SK-N-SH (cell line): ENCODE results near the gene MYL6B. TPM values are rescaled to one million over a fixed set of nuclear protein-coding genes. Genes with fewer than 3 reads are reported as not detected.

ENCODE experiments used
- CTCF ChIA-PET: fragments of 300-600, 350-600 bp; formaldehyde crosslinking; extraction: SDS; loops from one replicate; lab custom pipeline; 2021; lab: Yijun Ruan, JAX
- POLR2A ChIA-PET: fragments of 350-600 bp; sonication (Branson Sonifier 250); formaldehyde crosslinking; extraction: SDS; loops from one replicate; lab custom pipeline; 2020; ENCODE audit warnings: antibody characterized with exemption, inconsistent platforms; lab: Yijun Ruan, JAX
- DNase-seq: peaks from one replicate; pipeline ENCODE4 v3.0.0; 2012
- H2AFZ ChIP-seq: fragments of 200-600 bp; sonication (generic); 2 replicates; pipeline ENCODE4 v1.8.1; 2016; ENCODE audit warnings: antibody characterized with exemption, mild to moderate bottlenecking, low read depth
- H3F3A ChIP-seq: fragments of 200-600 bp; sonication (generic); replicated peaks from 2 replicates; pipeline ENCODE3; 2016; ENCODE audit warnings: antibody characterized with exemption, mild to moderate bottlenecking; ENCODE audit not compliant: insufficient read depth
- H3K27ac ChIP-seq, 2 experiments: fragments of 200-500 bp in 1 of 2; fragments of 200-600 bp in 1 of 2; sonication (Bioruptor generic) in 1 of 2; sonication (generic), shearing (Covaris generic) in 1 of 2; 2 replicates each; pipeline versions ENCODE4 v1.5.1 to v1.6.1; 2014 to 2016; ENCODE audit warnings: low read depth in 2 of 2, inconsistent platforms in 1 of 2, low read length in 1 of 2, mild to moderate bottlenecking in 1 of 2, mixed read lengths in 1 of 2
- H3K27me3 ChIP-seq: fragments of 200-600 bp; sonication (generic), shearing (Covaris generic); 2 replicates; pipeline ENCODE4 v1.6.1; 2016; ENCODE audit warnings: mixed run types; ENCODE audit not compliant: insufficient read depth
- H3K36me3 ChIP-seq, 2 experiments: fragments of 200-500 bp in 1 of 2; fragments of 200-600 bp in 1 of 2; sonication (Bioruptor generic) in 1 of 2; sonication (generic) in 1 of 2; replicated peaks in 1 of 2; 2 replicates each; pipeline versions ENCODE3 to v1.5.1; 2014 to 2016; ENCODE audit warnings: low read length in 1 of 2, mild to moderate bottlenecking in 1 of 2; ENCODE audit not compliant: insufficient read depth in 2 of 2, control insufficient read depth in 1 of 2
- H3K4me1 ChIP-seq, 2 experiments: fragments of 200-500 bp in 1 of 2; fragments of 200-600 bp in 1 of 2; sonication (Bioruptor generic) in 1 of 2; sonication (generic), shearing (Covaris generic) in 1 of 2; 2 replicates each; pipeline versions ENCODE4 v1.5.1 to v1.6.1; 2014 to 2016; ENCODE audit warnings: low read depth in 1 of 2, low read length in 1 of 2, mixed run types in 1 of 2; ENCODE audit not compliant: insufficient read depth in 2 of 2, control insufficient read depth in 1 of 2
- H3K4me2 ChIP-seq: fragments of 200-600 bp; sonication (generic), shearing (Covaris generic); 2 replicates; pipeline ENCODE4 v1.6.1; 2017; ENCODE audit warnings: mixed run types
- H3K4me3 ChIP-seq, 2 experiments: fragments of 200-500 bp in 1 of 2; fragments of 200-600 bp in 1 of 2; sonication (Bioruptor generic) in 1 of 2; sonication (generic), shearing (Covaris generic) in 1 of 2; 2 replicates each; pipeline versions ENCODE4 v1.5.1 to v1.8.1; 2014 to 2016; ENCODE audit warnings: low read depth in 2 of 2, inconsistent platforms in 1 of 2, low read length in 1 of 2, mild to moderate bottlenecking in 1 of 2, mixed read lengths in 1 of 2, moderate library complexity in 1 of 2
- H3K79me2 ChIP-seq: fragments of 200-600 bp; sonication (generic); 2 replicates; pipeline ENCODE4 v1.8.1; 2017; ENCODE audit warnings: mild to moderate bottlenecking; ENCODE audit not compliant: insufficient read depth
- H3K9ac ChIP-seq: fragments of 200-600 bp; sonication (generic); 2 replicates; pipeline ENCODE4 v1.6.1; 2017; ENCODE audit warnings: mixed run types
- H3K9me2 ChIP-seq: fragments of 200-600 bp; sonication (generic); 2 replicates; pipeline ENCODE4 v1.6.1; 2017; ENCODE audit warnings: mixed run types
- H3K9me3 ChIP-seq: fragments of 200-600 bp; sonication (generic); 2 replicates; pipeline ENCODE4 v1.6.1; 2017; ENCODE audit warnings: mixed run types, mild to moderate bottlenecking, moderate library complexity
- H4K20me1 ChIP-seq: fragments of 200-600 bp; sonication (generic); 2 replicates; pipeline ENCODE4 v1.6.1; 2017; ENCODE audit warnings: mild to moderate bottlenecking, mixed run types; ENCODE audit not compliant: insufficient read depth
- CHD2 ChIP-seq: fragments of 150-350 bp; IDR thresholded peaks from 2 replicates; pipeline ENCODE4 v1.6.1; 2018; ENCODE audit warnings: low read length; ENCODE audit not compliant: partially characterized antibody
- EZH2phosphoT487 ChIP-seq: fragments of 200-600 bp; sonication (generic); IDR thresholded peaks from 2 replicates; pipeline ENCODE4 v1.6.1; 2017; ENCODE audit warnings: low read depth, mixed run types, mild to moderate bottlenecking, antibody characterized with exemption, moderate library complexity, borderline replicate concordance
- FOXM1 ChIP-seq: IDR thresholded peaks from 2 replicates; pipeline ENCODE4 v1.4.0; 2012; ENCODE audit warnings: low read depth, mild to moderate bottlenecking
- GABPA ChIP-seq: IDR thresholded peaks from 2 replicates; pipeline ENCODE4 v1.4.0; 2012; ENCODE audit warnings: low read depth, mild to moderate bottlenecking
- GATA2 ChIP-seq: sonication (generic); formaldehyde crosslinking; IDR thresholded peaks from 2 replicates; pipeline ENCODE4 v1.5.0; 2020; ENCODE audit warnings: mild to moderate bottlenecking, missing genetic modification reagents
- JUND ChIP-seq: IDR thresholded peaks from 2 replicates; pipeline ENCODE4 v1.4.0; 2012
- MEF2A ChIP-seq: IDR thresholded peaks from 2 replicates; pipeline ENCODE4 v1.4.0; 2012; ENCODE audit warnings: low read depth, borderline replicate concordance
- MXI1 ChIP-seq: IDR thresholded peaks from 2 replicates; pipeline ENCODE4 v1.6.1; 2012; ENCODE audit warnings: mild to moderate bottlenecking, low read depth, low read length, improper control_type of control experiment
- NFIC ChIP-seq: IDR thresholded peaks from 2 replicates; pipeline ENCODE4 v1.4.0; 2012; ENCODE audit warnings: borderline replicate concordance
- NRF1 ChIP-seq: IDR thresholded peaks from 2 replicates; pipeline ENCODE4 v1.6.1; 2012; ENCODE audit warnings: low read depth, mild to moderate bottlenecking, low read length
- POLR2AphosphoS5 ChIP-seq: IDR thresholded peaks from 2 replicates; pipeline ENCODE4 v1.6.1; 2012; ENCODE audit warnings: low read depth, low read length
- RAD21 ChIP-seq: IDR thresholded peaks from 2 replicates; pipeline ENCODE4 v1.6.1; 2012; ENCODE audit warnings: mild to moderate bottlenecking, low read length
- RCOR1 ChIP-seq: fragments of 150-350 bp; IDR thresholded peaks from 2 replicates; pipeline ENCODE4 v1.6.1; 2017; ENCODE audit warnings: antibody characterized with exemption, low read length
- RFX5 ChIP-seq: IDR thresholded peaks from 2 replicates; pipeline ENCODE4 v1.6.1; 2012; ENCODE audit warnings: mild to moderate bottlenecking, improper control_type of control experiment, low read length
- RXRA ChIP-seq: IDR thresholded peaks from 2 replicates; pipeline ENCODE4 v1.4.0; 2012; ENCODE audit warnings: low read depth, mild to moderate bottlenecking, borderline replicate concordance
- TAF1 ChIP-seq: IDR thresholded peaks from 2 replicates; pipeline ENCODE4 v1.6.1; 2012; ENCODE audit warnings: low read depth, mild to moderate bottlenecking, low read length, moderate library complexity, borderline replicate concordance
- TCF12 ChIP-seq: IDR thresholded peaks from 2 replicates; pipeline ENCODE4 v1.4.0; 2012
- TEAD4 ChIP-seq: IDR thresholded peaks from 2 replicates; pipeline ENCODE4 v1.4.0; 2012; ENCODE audit warnings: mild to moderate bottlenecking, borderline replicate concordance; ENCODE audit not compliant: insufficient read depth
- WGBS: methylation state at CpG from one replicate; pipeline ENCODE4 v1.1.6; 2017; ENCODE audit warnings: low lambda C conversion rate; 5-methylcytosine and 5-hydroxymethylcytosine counted together
- polyA plus RNA-seq, 3 experiments: library from polyadenylated mRNA; depleted of rRNA; stranded (reverse); fragments of >200 nt; gene quantifications; 2 replicates each; pipeline ENCODE4 v1.2.3, GENCODE V29; 2012
- TF ChIP-seq, protein P1 (sequence below): IDR thresholded peaks from 2 replicates; pipeline ENCODE4 v1.4.0; 2012; ENCODE audit warnings: low read depth, borderline replicate concordance
- TF ChIP-seq, protein P2 (sequence below): fragments of 150-350 bp; IDR thresholded peaks from 2 replicates; pipeline ENCODE4 v1.6.1; 2017; ENCODE audit warnings: antibody characterized with exemption, low read length, low read depth, borderline replicate concordance
- TF ChIP-seq, protein P3 (sequence below): IDR thresholded peaks from 2 replicates; pipeline ENCODE4; 2012

MYL6B gene
- polyA plus RNA-seq, 1 of the 3 experiments (the other 2 are of a cell fraction) = 234 TPM

DNA sequence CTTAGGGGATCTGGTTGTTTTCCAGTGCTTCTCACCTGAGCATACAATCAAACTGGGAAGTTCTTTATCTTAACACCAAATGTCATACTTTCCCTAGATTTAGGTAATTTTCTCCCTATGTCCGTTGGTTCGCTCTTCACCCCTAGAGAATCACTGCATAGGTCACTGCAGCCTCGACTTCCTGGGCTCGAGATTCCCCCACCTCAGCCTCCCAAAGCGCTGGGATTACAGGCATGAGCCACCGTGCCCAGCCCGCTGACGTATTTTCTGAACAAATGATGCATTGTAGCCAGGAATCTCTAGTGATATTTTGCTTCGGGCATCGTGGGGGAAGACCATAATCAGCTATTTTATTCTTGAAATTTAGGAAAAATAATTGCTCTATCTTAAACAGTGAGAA is 37.1 kb upstream of the MYL6B start:
- no peak for DNase-seq
- H2AFZ ChIP-seq = peak overlapping the region; percentile 96

DNA sequence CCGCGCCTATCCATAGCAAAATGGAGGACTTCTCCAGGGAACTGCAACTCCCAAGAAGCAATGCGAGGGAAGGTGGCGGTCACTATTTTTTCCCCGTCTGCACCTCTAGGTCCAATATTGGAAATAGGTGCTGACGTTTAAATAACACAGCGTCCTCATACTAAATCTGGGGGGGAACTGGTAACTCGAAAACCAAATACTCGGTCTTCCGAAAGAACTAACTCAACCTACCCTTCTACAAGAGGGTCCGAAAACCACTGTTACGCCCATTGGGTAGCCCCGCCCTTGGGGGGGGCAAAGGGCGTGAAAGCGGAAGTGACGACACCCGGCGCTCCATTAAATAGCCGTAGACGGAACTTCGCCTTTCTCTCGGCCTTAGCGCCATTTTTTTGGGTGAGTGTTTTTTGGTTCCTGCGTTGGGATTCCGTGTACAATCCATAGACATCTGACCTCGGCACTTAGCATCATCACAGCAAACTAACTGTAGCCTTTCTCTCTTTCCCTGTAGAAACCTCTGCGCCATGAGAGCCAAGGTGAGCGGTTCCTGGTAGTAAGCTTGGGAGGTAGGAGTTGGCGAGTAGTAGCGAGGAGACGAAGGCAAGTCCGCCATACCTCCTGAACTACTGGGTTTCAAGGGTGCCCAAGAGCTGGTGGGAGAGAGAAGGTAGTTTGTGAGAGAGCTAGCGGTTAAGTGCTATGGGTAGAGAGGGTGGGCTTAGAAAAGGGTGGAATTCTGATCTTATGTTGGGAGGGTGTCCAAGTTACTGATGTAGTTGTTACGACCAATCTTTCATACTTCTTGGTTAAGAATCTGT is 35.9 kb upstream of the MYL6B start, which contains the start of gene RPL41:
RPL41 (plus strand) TSS at position 367 of the 815 bp plus-strand sequence.
- Histone ChIP-seq H3F3A (peaks cover 45% of the 10 kb centered on the region), H3K4me1 (peaks cover 18 to 20% of the 10 kb centered on the region in 2 experiments; a peak in 3 of 4 replicates), H3K4me3 (peak within 1 kb of the TSS; percentile 89 to 94), H3K27ac (peak within 1 kb of the TSS; percentile 93 to 95), H3K79me2 (peaks cover 40% of the 10 kb centered on the region), H3K9ac (peak within 1 kb of the TSS; percentile 97), H4K20me1 (peaks cover 3% of the 10 kb centered on the region; the same call in 1 of the 2 replicates), H2AFZ (peak within 1 kb of the TSS; percentile 96), H3K9me3 (no peaks in the 10 kb centered on the region), H3K36me3 (peaks cover 28 to 40% of the 10 kb centered on the region in 2 experiments), H3K9me2 (no peaks in the 10 kb centered on the region), H3K4me2 (peak within 1 kb of the TSS; percentile 93), H3K27me3 (no peaks in the 10 kb centered on the region)
- DNase-seq = peak; percentile 80
- ChIA-PET POLR2A (interaction anchor here (0.6 to 2.5 kb wide), 10 partner anchors 9 to 1882 kb away, joined by 3 to 44 read pairs (median 4); partner anchors contain the start of genes ESYT1, IKZF4, PA2G4 and SMARCC2), CTCF (interaction anchor here (0.9 to 16.0 kb wide), 7 partner anchors 11 to 120 kb away, joined by 3 to 272 read pairs (median 8); partner anchors contain the start of genes ESYT1, PA2G4, SMARCC2 and SUOX)
- WGBS = under 1% methylated on average over 25 of the region's 34 CpGs
- peak; percentile 86 for TF ChIP-seq GABPA
- TF ChIP-seq, protein P1, sequence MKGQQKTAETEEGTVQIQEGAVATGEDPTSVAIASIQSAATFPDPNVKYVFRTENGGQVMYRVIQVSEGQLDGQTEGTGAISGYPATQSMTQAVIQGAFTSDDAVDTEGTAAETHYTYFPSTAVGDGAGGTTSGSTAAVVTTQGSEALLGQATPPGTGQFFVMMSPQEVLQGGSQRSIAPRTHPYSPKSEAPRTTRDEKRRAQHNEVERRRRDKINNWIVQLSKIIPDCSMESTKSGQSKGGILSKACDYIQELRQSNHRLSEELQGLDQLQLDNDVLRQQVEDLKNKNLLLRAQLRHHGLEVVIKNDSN = no peak
- TF ChIP-seq TEAD4 = no peak
- TF ChIP-seq GATA2 = no peak
- TF ChIP-seq NRF1 = no peak
- TF ChIP-seq FOXM1 = no peak
- TF ChIP-seq RFX5 = no peak; the same call in 1 of the 2 replicates
- TF ChIP-seq MEF2A = no peak
- no peak for TF ChIP-seq EZH2phosphoT487
- TF ChIP-seq, protein P2, sequence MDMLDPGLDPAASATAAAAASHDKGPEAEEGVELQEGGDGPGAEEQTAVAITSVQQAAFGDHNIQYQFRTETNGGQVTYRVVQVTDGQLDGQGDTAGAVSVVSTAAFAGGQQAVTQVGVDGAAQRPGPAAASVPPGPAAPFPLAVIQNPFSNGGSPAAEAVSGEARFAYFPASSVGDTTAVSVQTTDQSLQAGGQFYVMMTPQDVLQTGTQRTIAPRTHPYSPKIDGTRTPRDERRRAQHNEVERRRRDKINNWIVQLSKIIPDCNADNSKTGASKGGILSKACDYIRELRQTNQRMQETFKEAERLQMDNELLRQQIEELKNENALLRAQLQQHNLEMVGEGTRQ = no peak
- TF ChIP-seq TCF12 = no peak; the same call in 1 of the 2 replicates
- TF ChIP-seq, protein P3, sequence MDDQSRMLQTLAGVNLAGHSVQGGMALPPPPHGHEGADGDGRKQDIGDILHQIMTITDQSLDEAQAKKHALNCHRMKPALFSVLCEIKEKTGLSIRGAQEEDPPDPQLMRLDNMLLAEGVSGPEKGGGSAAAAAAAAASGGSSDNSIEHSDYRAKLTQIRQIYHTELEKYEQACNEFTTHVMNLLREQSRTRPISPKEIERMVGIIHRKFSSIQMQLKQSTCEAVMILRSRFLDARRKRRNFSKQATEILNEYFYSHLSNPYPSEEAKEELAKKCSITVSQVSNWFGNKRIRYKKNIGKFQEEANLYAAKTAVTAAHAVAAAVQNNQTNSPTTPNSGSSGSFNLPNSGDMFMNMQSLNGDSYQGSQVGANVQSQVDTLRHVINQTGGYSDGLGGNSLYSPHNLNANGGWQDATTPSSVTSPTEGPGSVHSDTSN = no peak
- TF ChIP-seq RCOR1 = no peak
- peak; percentile 98 for TF ChIP-seq TAF1
- no peak for TF ChIP-seq RAD21
- TF ChIP-seq JUND = no peak
- TF ChIP-seq POLR2AphosphoS5 = peak; percentile 100
- no peak for TF ChIP-seq NFIC
- peak; percentile 70 for TF ChIP-seq CHD2

More for the DNA sequence above, 37.1 kb upstream of the MYL6B start:
- no peaks in the 10 kb centered on the region for H3K27me3 ChIP-seq
- POLR2A ChIA-PET = interaction anchor here (1.1 to 2.5 kb wide), 2 partner anchors 8 to 11 kb away, joined by 3 to 33 read pairs; partner anchors contain the start of gene PA2G4
- H3K9me2 ChIP-seq = no peaks in the 10 kb centered on the region
- peak overlapping the region; percentile 93 for H3K4me2 ChIP-seq
- H3K4me3 ChIP-seq = peak overlapping the region; percentile 89 to 94
- no peaks in the 10 kb centered on the region for H3K9me3 ChIP-seq
- H4K20me1 ChIP-seq = peaks cover 3% of the 10 kb centered on the region; the same call in 1 of the 2 replicates
- H3K9ac ChIP-seq = peak overlapping the region; percentile 97
- WGBS = 32% methylated on average over 10 of the region's 10 CpGs
- H3F3A ChIP-seq = peaks cover 54% of the 10 kb centered on the region
- peak overlapping the region; percentile 93 to 95 for H3K27ac ChIP-seq
- H3K79me2 ChIP-seq = peaks cover 33% of the 10 kb centered on the region
- CTCF ChIA-PET = interaction anchor here (0.9 to 16.0 kb wide), 5 partner anchors 11 to 75 kb away, joined by 3 to 272 read pairs (median 4); partner anchors contain the start of genes ERBB3, PA2G4 and SMARCC2
- H3K4me1 ChIP-seq = peaks cover 18 to 20% of the 10 kb centered on the region in 2 experiments; a peak in 3 of 4 replicates
- H3K36me3 ChIP-seq = peaks cover 34 to 40% of the 10 kb centered on the region in 2 experiments
- TF ChIP-seq GATA2 = no peak
- TF ChIP-seq, protein P3 = no peak
- no peak for TF ChIP-seq MXI1
- no peak for TF ChIP-seq RXRA
